Measurements from ENCODE around the gene CPZ.
"Not testable (repeated sequence)": the region's sequence is repeated elsewhere in the genome, so short reads cannot be mapped to it uniquely, and the experiment has no call there.

CPZ gene

DNA sequence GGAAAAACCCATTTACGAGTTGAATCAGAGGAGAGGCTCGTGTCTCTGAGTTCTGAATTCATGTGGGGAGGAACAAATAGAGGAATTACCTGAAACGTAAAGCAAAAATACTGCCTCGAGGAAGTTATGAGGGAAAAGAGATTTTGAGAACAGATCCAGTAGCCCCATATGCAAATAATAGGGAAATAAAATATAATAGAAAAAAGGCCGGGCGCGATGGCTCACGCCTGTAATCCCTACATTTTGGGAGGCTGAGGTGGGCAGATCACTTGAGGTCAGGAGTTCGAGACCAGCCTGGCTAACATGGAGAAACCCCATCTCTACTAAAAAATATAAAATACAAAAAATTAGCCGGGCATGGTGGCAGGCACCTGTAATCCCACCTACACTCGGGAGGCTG is 42.2 kb downstream of the CPZ start:
- in situ Hi-C loops (cut with HindIII; ENCODE audit: low sequenced_read_pairs) = not testable (repeated sequence)

DNA sequence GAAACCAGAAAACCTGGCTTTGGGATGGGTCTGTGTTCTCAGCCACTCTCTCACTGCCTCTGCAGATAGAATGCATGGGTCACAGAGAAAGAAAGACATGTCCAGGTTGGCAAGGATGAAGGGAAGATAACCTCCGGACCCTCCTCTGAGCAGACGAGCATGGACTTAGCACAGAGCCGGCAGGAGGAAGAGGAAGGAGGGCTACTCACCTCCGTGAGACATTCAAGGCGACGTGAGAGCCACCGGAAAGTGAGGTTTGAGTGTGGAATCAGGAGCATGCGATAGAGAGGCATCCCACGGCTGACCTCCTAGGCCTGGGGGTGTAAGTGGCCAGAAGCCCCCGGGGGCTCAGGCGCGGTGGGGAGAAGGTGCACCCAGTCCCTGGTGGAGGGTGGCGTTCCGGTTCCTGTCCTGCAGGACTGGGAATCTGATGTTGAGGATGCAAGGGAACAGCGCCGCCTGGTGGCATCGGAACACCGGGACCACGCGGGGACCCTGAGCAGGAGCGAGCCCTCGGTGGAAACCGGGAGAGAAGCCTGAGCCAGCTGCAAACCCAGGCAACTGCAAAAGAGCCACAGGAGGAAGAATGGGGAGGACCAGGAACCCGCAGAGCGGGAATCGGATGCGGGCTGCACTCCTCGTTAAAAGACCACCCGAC is 43.5 kb downstream of the CPZ start:
- in situ Hi-C loops (cut with HindIII; ENCODE audit: low sequenced_read_pairs) = not testable (repeated sequence)

- in situ Hi-C loops (cut with HindIII; ENCODE audit: low sequenced_read_pairs) = no loop called here
Measured at GRCh38 chr4:8637456-8637984, 45.0 kb downstream of the CPZ start.

DNA sequence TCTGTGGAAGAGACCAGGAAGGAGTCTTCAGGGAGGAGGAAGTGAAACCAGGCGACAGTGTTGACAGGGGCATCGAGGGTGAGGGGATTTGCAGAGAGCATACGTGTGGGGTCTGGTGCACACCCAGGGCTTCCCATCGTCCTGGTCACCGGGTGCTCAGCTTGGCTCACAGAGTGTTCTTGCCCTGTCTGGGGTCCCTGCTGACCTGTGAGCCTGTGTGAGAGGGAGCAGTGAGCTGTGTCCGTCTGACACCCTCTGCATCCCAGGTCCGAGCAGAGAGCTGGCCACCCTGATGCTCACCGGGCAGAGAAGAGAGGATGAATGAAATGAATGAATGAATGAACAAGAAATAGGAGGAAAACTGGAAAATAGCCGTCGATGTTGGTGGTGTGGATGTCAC is 46.5 kb downstream of the CPZ start:
- in situ Hi-C loops (cut with HindIII; ENCODE audit: low sequenced_read_pairs) = no loop called here

DNA sequence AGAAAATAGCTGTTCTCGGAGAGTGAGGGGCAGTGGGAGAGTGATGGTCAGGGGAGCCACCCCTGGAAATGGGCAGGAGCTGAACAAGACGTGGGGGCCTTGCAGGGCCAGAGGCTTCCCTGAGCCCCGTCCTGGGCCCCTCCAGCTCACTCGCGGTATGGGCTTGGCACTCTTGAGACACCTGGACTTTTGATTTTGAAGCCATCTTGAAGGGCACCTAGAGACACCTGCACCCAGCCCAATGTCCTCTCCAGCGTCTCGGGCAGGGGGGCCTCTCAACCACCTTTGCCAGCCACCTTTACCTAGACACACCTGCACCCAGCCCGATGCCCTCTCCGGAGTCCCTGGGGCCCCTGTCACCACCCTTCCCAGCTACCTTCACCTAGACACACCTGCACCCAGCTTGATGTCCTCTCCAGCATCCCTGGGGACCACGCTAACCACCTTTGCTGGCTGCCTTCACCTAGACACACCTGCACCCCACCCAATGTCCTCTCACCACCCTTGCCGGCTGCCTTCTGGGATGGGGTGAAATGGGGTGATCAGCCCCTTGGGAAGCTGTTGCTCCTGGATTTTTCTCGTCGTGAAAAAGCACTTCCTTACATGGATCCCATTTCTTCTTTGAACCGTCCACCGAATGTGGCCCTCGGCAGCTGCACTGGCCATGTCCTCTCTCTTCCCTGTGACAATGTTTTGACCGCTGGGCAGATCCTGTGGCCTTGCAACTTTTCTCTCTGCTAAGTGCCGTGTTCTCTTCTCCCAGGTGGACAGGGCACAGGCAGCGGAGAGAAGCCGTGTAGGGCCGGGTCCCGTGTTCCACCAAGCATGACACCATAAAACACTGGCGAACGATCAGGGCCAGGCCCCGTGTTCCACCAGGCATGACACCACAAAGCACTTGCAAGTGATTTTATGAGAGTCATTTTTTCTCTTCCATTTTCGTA is 47.5 kb downstream of the CPZ start:
- in situ Hi-C loops (cut with HindIII; ENCODE audit: low sequenced_read_pairs) = no loop called here

DNA sequence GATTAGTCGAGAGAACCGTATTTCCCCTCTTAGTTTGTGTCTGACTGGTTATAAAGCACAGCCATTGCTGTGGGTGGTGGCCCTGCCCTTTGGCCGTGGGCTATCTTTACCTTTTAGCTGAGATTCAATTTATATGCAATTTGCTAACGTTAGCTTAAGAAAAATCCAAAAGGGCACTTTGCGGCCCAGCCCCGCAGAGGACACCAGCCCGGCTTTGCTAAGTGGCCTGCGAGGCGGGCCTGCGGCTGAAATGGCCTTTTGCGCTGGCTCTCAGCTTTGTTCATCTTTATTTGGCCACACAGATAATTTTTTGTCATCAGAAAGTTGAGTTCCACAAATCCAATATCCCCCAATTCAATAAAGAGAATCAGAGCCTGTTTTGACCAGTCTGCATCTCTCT is 48.3 kb downstream of the CPZ start:
- in situ Hi-C loops (cut with HindIII; ENCODE audit: low sequenced_read_pairs) = no loop called here

GRCh38 chr4:8641256-8641655 is 48.7 kb downstream of the CPZ start:
- in situ Hi-C loops (cut with HindIII; ENCODE audit: low sequenced_read_pairs) = no loop called here

DNA sequence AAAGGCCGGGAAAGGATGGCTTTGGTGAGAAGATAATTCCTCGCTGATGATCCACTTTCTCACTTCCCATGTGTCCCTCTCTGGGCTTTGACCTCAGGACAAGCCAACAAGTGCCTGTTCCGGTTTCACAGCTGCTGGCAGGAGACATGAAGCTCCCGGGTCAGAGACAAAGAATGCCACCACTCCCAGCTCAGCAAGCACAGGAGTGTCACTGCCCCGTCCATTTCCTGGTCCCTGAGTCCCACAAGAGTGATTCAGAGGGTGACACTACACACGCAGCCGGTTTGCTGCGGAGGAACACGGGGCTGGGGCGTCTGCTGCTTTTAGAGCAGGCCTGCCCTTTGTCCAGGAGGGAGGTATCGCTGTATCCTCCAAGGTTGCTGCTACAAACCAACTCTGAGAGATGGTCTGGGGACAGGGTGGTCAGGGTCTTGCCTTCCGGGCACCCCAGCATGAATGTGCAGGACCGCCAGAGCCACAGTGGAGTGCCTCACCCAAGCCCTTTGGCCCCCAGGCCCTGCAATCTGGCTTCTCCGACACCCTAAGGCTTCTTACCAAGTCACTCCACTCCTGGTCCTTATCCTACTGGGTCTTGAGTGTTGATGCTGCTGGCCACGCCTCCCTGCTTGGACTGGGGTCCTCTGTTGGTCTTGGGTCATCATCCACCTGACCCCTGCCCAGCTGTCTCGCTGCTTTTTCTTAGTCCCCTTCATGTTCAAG is 49.5 kb downstream of the CPZ start:
- in situ Hi-C loops (cut with HindIII; ENCODE audit: low sequenced_read_pairs) = no loop called here

DNA sequence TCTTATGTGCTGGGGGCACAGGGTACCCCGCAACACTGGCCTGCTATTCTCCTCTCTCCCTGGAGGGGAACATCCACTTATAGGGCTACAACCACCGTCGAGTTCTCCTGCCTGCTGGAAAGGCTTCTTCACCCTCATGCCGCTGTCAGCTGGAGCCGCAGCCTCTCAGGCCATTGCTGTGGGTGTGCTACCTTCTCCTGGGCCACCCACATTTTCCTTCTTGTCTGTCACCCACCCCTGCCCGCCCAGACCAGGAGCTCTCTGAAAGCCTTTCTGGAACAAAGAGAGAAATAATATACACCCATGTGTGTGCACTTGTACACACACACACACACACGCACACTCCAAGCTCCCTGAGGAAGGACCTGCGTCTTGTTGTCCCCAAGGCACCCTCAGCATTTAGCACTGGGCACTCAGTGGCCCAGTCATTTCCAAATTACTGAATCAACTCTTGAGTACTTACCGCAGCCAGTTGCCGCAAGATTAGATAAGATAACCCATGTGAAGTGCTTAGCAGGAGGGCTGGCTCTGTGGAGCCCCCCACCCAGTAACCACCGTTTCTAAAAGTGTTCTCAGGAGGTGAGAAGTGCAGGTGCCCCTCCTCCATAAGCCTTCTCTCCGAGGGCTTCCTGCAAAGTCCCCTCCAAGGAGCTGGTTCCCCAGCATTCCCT is 50.2 kb downstream of the CPZ start:
- in situ Hi-C loops (cut with HindIII; ENCODE audit: low sequenced_read_pairs) = no loop called here

- in situ Hi-C loops (cut with HindIII; ENCODE audit: low sequenced_read_pairs) = no loop called here
Measured at GRCh38 chr4:8643441-8643840, 50.9 kb downstream of the CPZ start.

DNA sequence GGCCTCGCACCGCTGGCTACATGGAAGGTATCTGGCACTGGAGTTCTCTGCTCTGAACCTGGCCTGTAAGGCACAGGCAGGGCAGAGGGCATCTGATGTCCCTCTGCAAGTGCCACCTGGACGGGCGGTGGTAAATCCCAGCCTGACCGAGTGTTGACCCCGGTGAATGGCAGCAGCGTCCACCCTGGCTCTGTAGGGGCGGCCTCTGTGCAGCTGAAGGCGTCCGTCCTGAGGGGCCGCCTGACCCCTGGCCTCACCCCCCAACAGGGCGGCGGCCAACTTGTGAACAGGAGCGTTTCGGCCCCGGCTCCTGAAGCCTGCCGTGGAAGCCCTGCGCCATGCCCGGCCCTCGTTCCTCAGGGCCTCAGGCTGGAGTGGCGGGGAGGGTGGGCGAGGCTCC is 51.4 kb downstream of the CPZ start:
- in situ Hi-C loops (cut with HindIII; ENCODE audit: low sequenced_read_pairs) = no loop called here

DNA sequence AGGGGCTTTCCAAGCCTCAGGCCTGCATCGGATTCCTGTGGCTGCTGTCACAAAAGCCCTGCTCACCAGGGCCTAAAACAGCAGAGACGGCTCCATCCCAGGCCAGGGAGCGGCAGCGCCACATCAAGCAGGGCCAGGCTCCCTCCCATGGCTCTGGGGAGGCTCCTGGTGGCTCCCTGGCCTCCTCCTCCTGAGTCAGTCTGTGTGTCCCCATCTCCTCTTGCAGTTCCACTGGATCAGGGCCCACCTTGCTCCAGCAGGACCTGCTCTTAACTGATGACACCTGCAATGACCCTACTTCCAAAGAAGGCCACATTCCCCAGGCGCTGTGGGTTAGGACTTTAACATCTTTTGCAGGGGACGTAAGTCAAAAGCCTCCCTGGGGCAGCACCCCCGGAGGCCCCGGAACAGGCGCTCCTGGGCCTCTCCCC is 51.9 kb downstream of the CPZ start:
- in situ Hi-C loops (cut with HindIII; ENCODE audit: low sequenced_read_pairs) = no loop called here

GRCh38 chr4:8644966-8645752 is 52.6 kb downstream of the CPZ start:
- in situ Hi-C loops (cut with HindIII; ENCODE audit: low sequenced_read_pairs) = no loop called here

GRCh38 chr4:8645753-8646124 is 53.2 kb downstream of the CPZ start:
- in situ Hi-C loops (cut with HindIII; ENCODE audit: low sequenced_read_pairs) = no loop called here

DNA sequence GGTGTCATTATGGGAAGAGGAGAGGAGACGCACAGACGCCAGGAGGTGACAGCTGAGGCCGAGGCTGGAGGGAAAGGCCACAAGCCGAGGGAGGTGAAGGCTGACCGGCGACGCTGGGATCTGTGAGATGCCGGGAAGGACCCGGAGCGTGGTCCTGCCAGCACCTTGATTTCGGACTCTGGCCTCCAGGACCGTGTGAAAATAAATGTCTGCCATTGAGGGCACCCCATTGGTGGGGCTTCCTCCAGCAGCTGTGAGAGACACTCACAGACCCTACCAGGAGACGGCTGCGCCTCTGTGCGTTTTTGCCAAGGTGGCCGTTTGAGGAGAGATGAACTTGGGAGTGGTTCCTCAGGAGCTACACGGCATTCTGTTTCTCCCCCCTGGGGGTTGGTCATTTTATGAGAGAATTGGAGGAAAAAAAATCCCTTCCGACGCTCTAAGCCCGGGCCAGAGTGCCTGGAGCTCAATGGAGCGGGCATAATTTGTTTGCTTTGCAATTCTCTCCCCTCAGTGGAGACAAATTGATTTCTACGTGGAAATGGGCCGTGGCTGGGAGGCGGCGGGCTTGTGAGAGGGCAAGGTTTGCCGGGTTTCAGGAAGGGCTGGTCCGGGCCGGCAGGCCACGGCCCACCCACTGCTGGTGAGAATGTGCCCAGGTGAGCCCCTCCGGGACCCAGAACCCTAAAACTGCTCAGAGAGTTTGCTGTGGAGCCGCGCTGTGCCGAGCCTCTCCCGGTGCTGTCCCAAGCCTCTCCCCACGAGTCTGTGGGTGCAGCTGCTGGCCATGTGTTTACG is 53.9 kb downstream of the CPZ start:
- in situ Hi-C loops (cut with HindIII; ENCODE audit: low sequenced_read_pairs) = no loop called here

DNA sequence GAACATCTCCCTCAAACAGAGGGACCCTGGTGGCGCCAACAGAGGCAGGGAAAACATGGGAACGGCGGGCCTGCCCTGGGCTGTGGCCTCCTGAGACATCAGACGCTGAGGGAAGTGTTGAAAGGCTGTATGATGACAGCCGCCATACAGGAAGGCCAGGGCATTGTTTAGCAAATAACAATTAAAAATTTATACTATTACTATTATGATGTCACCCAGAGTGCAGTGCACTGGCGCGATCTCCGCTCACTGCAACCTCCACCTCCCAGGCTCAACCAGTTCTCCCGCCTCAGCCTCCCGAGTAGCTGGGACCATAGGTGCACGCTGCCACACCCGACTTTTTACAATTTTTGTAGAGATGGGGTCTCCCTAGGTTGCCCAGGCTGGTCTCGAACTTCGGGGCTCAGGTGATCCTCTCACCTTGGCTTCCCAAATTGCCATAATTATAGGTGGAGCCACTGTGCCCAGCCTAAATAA is 54.6 kb downstream of the CPZ start:
- in situ Hi-C loops (cut with HindIII; ENCODE audit: low sequenced_read_pairs) = no loop called here

DNA sequence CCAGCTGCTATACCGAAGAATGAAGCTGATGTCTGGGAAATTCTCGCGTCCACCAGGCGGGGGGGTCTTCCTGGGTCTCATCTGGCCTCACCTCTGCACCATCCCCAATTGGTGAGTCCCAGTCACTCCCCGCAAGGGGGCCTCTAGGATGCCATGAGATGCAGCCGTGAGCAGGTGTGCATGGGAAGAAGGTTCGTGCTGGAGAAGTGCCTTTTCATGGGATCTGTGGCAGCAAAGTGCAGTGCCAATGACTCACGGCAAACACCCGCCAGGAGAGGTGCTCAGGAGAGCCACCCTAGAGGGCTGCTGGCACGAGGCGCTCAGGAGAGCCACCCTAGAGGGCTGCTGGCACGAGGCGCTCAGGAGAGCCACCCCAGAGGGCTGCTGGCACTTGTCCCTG is 55.1 kb downstream of the CPZ start:
- in situ Hi-C loops (cut with HindIII; ENCODE audit: low sequenced_read_pairs) = no loop called here

DNA sequence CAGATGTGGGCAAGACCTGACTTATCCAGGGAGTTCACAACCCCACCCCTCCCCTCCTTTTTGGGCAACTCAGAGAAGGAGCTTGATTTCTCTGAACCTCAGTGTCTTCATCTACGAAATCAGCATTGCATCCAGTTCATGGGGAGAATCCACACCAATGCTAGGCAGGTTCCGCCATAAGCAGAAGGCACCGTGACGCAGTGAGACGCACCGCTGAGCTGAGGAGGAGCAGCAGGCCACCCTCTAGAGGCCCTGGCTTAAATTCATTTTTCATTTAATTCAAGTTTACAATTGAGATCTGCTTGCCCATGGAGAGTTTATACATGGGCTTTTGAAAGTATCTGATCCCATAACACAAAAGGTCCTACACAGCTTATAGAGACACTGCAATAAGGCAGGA is 55.7 kb downstream of the CPZ start:
- in situ Hi-C loops (cut with HindIII; ENCODE audit: low sequenced_read_pairs) = no loop called here

All from endothelial cell of hepatic sinusoid (primary cell).